ENCODE results near the gene SLC9A9. TPM values are rescaled to one million over a fixed set of nuclear protein-coding genes. Genes with fewer than 3 reads are reported as not detected.

The SLC9A9 gene
- total and polyA plus RNA-seq, 8 donors, result 0.28 to 5.9 (median 0.75) TPM

DNA sequence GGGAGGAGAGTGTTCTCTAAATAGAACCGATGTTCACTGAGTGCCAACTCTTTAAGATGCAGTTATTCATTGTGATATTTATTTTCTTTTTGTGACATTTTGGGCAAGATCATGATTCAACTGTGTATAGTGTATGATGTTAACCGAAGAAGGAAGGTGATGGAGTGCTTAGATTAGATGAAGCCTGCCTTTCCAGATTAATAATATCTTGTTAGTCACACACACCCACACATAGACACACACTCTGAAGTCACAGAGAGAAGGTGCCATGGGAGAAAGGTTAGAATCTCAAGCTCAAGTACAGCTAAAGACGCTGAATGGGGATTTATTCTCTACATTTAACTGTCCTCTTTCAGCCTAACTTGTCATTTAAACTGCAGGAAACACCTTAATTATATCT, 77.0 kb downstream of the SLC9A9 start:
- intact Hi-C loops (cut with DNase I), result no loop called here
- Histone ChIP-seq H3K9me3 (no peaks in the 10 kb centered on the region), H3K27me3 (no peaks in the 10 kb centered on the region), H3K4me1 (no peaks in the 10 kb centered on the region), H3K4me3 (no peak overlapping the region), H3K36me3 (no peaks in the 10 kb centered on the region), H3K27ac (no peak overlapping the region)
- no peak for DNase-seq
- TF ChIP-seq, protein P1, sequence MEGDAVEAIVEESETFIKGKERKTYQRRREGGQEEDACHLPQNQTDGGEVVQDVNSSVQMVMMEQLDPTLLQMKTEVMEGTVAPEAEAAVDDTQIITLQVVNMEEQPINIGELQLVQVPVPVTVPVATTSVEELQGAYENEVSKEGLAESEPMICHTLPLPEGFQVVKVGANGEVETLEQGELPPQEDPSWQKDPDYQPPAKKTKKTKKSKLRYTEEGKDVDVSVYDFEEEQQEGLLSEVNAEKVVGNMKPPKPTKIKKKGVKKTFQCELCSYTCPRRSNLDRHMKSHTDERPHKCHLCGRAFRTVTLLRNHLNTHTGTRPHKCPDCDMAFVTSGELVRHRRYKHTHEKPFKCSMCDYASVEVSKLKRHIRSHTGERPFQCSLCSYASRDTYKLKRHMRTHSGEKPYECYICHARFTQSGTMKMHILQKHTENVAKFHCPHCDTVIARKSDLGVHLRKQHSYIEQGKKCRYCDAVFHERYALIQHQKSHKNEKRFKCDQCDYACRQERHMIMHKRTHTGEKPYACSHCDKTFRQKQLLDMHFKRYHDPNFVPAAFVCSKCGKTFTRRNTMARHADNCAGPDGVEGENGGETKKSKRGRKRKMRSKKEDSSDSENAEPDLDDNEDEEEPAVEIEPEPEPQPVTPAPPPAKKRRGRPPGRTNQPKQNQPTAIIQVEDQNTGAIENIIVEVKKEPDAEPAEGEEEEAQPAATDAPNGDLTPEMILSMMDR (IDR thresholded peaks at IDR 0.05), result no peak
- WGBS, 2 donors, result 43 to 72% methylated on average over 3 of the region's 3 CpGs
- no peak for FAIRE-seq
- ATAC-seq, result no peak

DNA sequence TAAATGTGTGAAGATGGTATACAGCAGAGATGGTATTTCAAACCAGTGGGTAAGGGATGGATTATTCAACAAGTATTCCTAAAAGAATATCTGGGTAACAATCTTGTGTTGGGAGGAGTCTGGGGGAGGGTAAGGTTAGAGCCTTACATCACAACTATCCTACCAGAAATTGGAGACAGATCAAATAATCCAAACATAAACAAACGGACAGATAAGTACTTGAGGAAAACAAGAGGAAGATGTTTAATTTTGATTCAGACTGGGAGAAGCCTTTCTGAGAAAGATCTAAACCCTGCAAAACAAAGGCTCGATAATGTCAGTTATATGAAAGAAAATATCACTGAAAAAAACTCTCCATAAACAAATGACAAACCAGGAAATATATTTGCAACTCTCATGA, 77.9 kb downstream of the SLC9A9 start:
- no peaks in the 10 kb centered on the region for H3K27me3 ChIP-seq
- DNase-seq (no peak), ATAC-seq (no peak), FAIRE-seq (no peak)
- no peaks in the 10 kb centered on the region for H3K36me3 ChIP-seq
- H3K4me1 ChIP-seq, result no peaks in the 10 kb centered on the region
- no peak overlapping the region for H3K4me3 ChIP-seq
- TF ChIP-seq, protein P1 (IDR thresholded peaks at IDR 0.05), result no peak
- intact Hi-C loops (cut with DNase I), result no loop called here
- H3K27ac ChIP-seq, result no peak overlapping the region
- no peaks in the 10 kb centered on the region for H3K9me3 ChIP-seq
- 46 to 50% methylated on average over 2 of the region's 2 CpGs for WGBS, 2 donors

DNA sequence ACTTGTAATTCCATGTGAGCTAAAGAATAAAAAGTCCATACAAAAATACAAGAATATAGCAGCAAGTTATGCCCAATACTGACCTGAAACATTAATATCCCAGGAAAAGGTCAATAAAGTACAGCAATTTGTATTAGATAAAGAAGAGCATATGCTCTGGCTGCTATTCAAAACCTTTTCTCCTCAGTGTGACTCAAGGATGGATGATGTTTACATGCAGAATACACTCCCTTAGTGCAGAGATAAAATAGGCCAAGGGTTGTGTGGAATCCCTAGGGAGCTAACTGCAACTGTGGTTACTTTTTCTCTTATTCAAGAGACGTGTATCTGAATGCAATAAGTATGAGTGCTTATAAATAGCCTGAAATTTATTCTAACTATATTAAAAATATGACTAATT, 78.7 kb downstream of the SLC9A9 start:
- H3K9me3 ChIP-seq, result no peaks in the 10 kb centered on the region
- intact Hi-C loops (cut with DNase I), result no loop called here
- H3K36me3 ChIP-seq, result no peaks in the 10 kb centered on the region

DNA sequence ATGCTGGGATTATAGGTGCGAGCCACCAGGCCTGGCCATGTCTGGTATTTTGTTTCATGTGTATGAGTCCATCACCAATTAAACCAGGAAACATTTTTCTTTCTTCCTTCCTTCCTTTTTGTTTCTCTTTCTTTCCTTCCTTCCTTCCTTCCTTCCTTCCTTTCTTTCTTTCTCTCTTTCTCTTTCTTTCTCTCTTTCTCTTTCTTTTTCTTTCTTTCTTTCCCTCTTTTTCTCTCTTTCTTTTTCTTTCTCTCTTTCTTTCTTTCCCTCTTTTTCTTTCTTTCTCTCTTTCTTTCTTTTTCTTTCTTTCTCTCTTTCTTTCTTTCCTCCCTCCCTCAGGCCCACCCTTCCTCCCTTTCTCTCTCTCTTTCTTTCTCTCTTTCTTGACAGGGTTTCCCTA, 83.4 kb downstream of the SLC9A9 start:
- no peak overlapping the region for H3K27ac ChIP-seq
- H3K4me3 ChIP-seq, result no peak overlapping the region
- WGBS, 2 donors, result 61 to 88% methylated on average over 1 of the region's 1 CpG
- no peaks in the 10 kb centered on the region for H3K36me3 ChIP-seq
- DNase-seq (no peak), FAIRE-seq (no peak), ATAC-seq (no peak)
- no peaks in the 10 kb centered on the region for H3K27me3 ChIP-seq
- no peaks in the 10 kb centered on the region for H3K4me1 ChIP-seq
- TF ChIP-seq, protein P1 (IDR thresholded peaks at IDR 0.05), result no peak
- intact Hi-C loops (cut with DNase I), result no loop called here
- no peaks in the 10 kb centered on the region for H3K9me3 ChIP-seq

More for the DNA sequence above, 78.7 kb downstream of the SLC9A9 start:
- TF ChIP-seq, protein P1 (IDR thresholded peaks at IDR 0.05), result no peak
- FAIRE-seq (no peak), ATAC-seq (peak in 1 of 4 donors; percentile 33), DNase-seq (no peak)
- no peak overlapping the region for H3K27ac ChIP-seq
- H3K4me1 ChIP-seq, result no peaks in the 10 kb centered on the region
- H3K27me3 ChIP-seq, result no peaks in the 10 kb centered on the region
- no peak overlapping the region for H3K4me3 ChIP-seq
- 50 to 52% methylated on average over 1 of the region's 1 CpG for WGBS, 2 donors

DNA sequence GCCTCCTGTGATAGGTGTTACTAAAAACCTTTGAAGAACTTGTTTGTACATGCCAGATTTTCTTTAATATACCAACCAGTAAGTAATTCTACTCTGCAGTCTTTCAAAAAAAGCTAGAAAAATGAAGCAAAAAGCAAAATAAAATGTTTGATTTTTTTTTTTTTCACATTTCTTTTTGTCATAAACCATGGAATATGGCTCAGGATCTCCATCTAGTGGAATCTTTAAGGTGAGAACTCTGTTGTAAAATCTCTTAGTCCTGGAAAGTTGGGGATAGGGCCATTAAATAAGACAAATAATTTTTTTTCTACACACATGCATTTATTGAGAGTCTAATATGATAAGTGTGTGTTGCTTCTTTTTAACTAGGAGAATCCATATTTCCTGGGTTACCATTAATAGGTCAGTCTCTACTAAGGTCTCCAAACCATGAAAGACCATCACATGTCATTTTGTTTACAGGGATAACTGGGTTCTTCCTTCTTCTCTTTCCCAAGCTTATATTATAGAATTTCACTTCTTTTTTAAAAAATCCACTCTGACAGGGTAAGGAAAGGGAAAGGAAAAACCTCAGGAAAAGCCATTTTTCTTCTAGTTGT, 84.6 kb downstream of the SLC9A9 start:
- Histone ChIP-seq H3K27me3 (no peaks in the 10 kb centered on the region), H3K36me3 (no peaks in the 10 kb centered on the region), H3K4me3 (no peak overlapping the region), H3K4me1 (no peaks in the 10 kb centered on the region), H3K9me3 (no peaks in the 10 kb centered on the region), H3K27ac (no peak overlapping the region)
- ATAC-seq (no peak), DNase-seq (no peak), FAIRE-seq (no peak)
- TF ChIP-seq, protein P1 (IDR thresholded peaks at IDR 0.05), result no peak
- intact Hi-C loops (cut with DNase I), result no loop called here
